OCI-LY1 (cell line): Measurements from ENCODE around the gene IFT52.

ENCODE experiments used
- H2AFZ ChIP-seq: fragments of 200-600 bp; sonication (generic), shearing (Covaris generic); 2 replicates; pipeline ENCODE4 v1.6.0; 2014; ENCODE audit warnings: antibody characterized with exemption, mild to moderate bottlenecking, low read length
- H3F3A ChIP-seq: fragments of 200-600 bp; sonication (generic), shearing (Covaris generic); 2 replicates; pipeline ENCODE4 v1.6.0; 2014; ENCODE audit warnings: mild to moderate bottlenecking, antibody characterized with exemption, low read length, moderate library complexity; ENCODE audit not compliant: insufficient read depth
- H3K27ac ChIP-seq: fragments of 200-600 bp; sonication (generic); 2 replicates; pipeline ENCODE4 v1.5.1; 2014; ENCODE audit warnings: low read length, mixed run types, mild to moderate bottlenecking, low read depth; ENCODE audit not compliant: poor library complexity, severe bottlenecking
- H3K27me3 ChIP-seq: fragments of 200-600 bp; sonication (generic); 2 replicates; pipeline ENCODE4 v1.6.0; 2014; ENCODE audit warnings: antibody characterized with exemption, mild to moderate bottlenecking, low read length, moderate library complexity; ENCODE audit not compliant: insufficient read depth
- H3K36me3 ChIP-seq: fragments of 200-600 bp; sonication (generic); 2 replicates; pipeline ENCODE4 v1.6.1; 2014; ENCODE audit warnings: mild to moderate bottlenecking, antibody characterized with exemption, low read length, moderate library complexity, mixed read lengths; ENCODE audit not compliant: insufficient read depth
- H3K4me1 ChIP-seq: fragments of 200-600 bp; sonication (generic); 2 replicates; pipeline ENCODE4 v1.5.1; 2014; ENCODE audit warnings: mild to moderate bottlenecking, low read length, moderate library complexity; ENCODE audit not compliant: insufficient read depth, severe bottlenecking
- H3K4me2 ChIP-seq: fragments of 200-600 bp; sonication (generic), shearing (Covaris generic); 2 replicates; pipeline ENCODE4 v1.6.1; 2014; ENCODE audit warnings: low read length
- H3K4me3 ChIP-seq: fragments of 200-600 bp; sonication (generic); 2 replicates; pipeline ENCODE4 v1.5.1; 2014; ENCODE audit warnings: low read length, low read depth, mild to moderate bottlenecking, mixed read lengths; ENCODE audit not compliant: poor library complexity, severe bottlenecking
- H3K79me2 ChIP-seq: fragments of 200-600 bp; shearing (Covaris generic); 2 replicates; pipeline ENCODE4 v1.6.1; 2016; ENCODE audit warnings: mixed run types, low read length, mixed read lengths; ENCODE audit not compliant: insufficient read depth
- H3K9ac ChIP-seq: fragments of 200-600 bp; sonication (generic), shearing (Covaris generic); 2 replicates; pipeline ENCODE4 v1.6.1; 2014; ENCODE audit warnings: mild to moderate bottlenecking, low read length, mixed read lengths
- H3K9me2 ChIP-seq: fragments of 200-600 bp; sonication (generic), shearing (Covaris generic); 2 replicates; pipeline ENCODE4 v1.6.1; 2014; ENCODE audit warnings: low read depth, mild to moderate bottlenecking, low read length, mixed read lengths
- H3K9me3 ChIP-seq: fragments of 200-600 bp; shearing (Covaris generic); 2 replicates; pipeline ENCODE4 v1.6.1; 2014; ENCODE audit warnings: low read length, mixed read lengths
- H4K20me1 ChIP-seq: fragments of 200-600 bp; sonication (generic), shearing (Covaris generic); 2 replicates; pipeline ENCODE4 v1.6.0; 2016; ENCODE audit warnings: mild to moderate bottlenecking, low read length; ENCODE audit not compliant: insufficient read depth
- EZH2 ChIP-seq: fragments of 200-600 bp; sonication (generic), shearing (Covaris generic); IDR thresholded peaks from 2 replicates; pipeline ENCODE4 v1.8.0; 2017; ENCODE audit warnings: borderline replicate concordance, mixed run types, mild to moderate bottlenecking, antibody characterized with exemption, low read length, moderate library complexity, mixed read lengths
- TF ChIP-seq, protein P1 (sequence below): fragments of 200-600 bp; sonication (generic), shearing (Covaris generic); IDR thresholded peaks from 2 replicates; pipeline ENCODE4 v1.5.1; 2017; ENCODE audit warnings: mild to moderate bottlenecking, antibody characterized with exemption, low read length, moderate library complexity, mixed read lengths

Gene IFT52

GRCh38 chr20:43569282-43569681 is 21.5 kb upstream of the IFT52 start:
- Histone ChIP-seq H3K4me1 (no peaks in the 10 kb centered on the region), H3K4me3 (no peak overlapping the region), H3K4me2 (no peak overlapping the region), H3K79me2 (no peaks in the 10 kb centered on the region), H3K9ac (no peak overlapping the region), H3K9me3 (no peaks in the 10 kb centered on the region), H3K27me3 (no peaks in the 10 kb centered on the region), H3K9me2 (no peaks in the 10 kb centered on the region), H3K36me3 (no peaks in the 10 kb centered on the region), H2AFZ (no peak overlapping the region), H3K27ac (no peak overlapping the region), H4K20me1 (no peaks in the 10 kb centered on the region), H3F3A (no peaks in the 10 kb centered on the region)
- TF ChIP-seq, protein P1, sequence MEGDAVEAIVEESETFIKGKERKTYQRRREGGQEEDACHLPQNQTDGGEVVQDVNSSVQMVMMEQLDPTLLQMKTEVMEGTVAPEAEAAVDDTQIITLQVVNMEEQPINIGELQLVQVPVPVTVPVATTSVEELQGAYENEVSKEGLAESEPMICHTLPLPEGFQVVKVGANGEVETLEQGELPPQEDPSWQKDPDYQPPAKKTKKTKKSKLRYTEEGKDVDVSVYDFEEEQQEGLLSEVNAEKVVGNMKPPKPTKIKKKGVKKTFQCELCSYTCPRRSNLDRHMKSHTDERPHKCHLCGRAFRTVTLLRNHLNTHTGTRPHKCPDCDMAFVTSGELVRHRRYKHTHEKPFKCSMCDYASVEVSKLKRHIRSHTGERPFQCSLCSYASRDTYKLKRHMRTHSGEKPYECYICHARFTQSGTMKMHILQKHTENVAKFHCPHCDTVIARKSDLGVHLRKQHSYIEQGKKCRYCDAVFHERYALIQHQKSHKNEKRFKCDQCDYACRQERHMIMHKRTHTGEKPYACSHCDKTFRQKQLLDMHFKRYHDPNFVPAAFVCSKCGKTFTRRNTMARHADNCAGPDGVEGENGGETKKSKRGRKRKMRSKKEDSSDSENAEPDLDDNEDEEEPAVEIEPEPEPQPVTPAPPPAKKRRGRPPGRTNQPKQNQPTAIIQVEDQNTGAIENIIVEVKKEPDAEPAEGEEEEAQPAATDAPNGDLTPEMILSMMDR = no peak
- TF ChIP-seq EZH2 = no peak

DNA sequence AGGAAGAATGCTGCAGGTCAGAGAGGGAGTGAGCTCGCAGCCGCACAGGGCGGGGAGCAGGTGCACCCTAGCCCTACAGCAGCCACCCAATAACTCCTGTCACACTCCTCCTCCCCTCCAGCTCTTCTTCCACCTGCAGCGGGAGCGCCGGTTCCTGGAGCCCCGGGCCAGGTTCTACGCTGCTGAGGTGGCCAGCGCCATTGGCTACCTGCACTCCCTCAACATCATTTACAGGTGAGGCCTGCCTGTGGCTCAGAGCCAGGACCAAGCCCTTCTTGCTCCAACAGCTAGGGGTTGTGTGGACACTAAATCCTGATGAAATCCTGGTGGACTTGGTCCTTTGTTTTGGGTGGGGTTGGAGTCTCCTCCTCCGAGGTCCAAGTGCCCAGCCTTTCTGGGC is 20.2 kb upstream of the IFT52 start:
- Histone ChIP-seq H3K9ac (no peak overlapping the region), H3K27me3 (no peaks in the 10 kb centered on the region), H4K20me1 (no peaks in the 10 kb centered on the region), H3K79me2 (no peaks in the 10 kb centered on the region), H3K4me2 (no peak overlapping the region), H3K4me3 (no peak overlapping the region), H3K4me1 (no peaks in the 10 kb centered on the region), H3F3A (no peaks in the 10 kb centered on the region), H3K9me2 (no peaks in the 10 kb centered on the region), H3K27ac (no peak overlapping the region), H2AFZ (no peak overlapping the region), H3K36me3 (no peaks in the 10 kb centered on the region), H3K9me3 (no peaks in the 10 kb centered on the region)
- TF ChIP-seq, protein P1 = no peak
- TF ChIP-seq EZH2 = no peak

DNA sequence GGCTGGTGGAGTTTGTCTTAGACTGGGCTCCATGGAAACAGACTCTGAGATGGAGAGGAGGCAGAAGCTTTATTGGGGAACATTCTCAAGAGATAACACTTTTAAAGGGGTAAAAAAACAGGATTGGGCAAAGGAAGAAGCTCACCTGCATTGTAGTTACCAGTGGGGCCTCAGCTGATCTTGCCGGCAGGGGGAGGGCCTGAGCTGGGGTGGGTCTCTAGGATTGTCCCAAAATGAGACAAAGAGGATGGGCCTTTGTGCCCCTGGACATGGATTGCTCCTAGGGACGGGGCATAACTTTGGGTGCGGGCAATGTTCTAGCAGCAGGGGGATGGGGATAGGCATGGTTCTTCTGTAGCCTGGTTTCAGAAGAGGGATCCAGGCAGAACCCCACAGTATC is 19.4 kb upstream of the IFT52 start:
- no peak for TF ChIP-seq EZH2
- TF ChIP-seq, protein P1 = peak; percentile 64
- Histone ChIP-seq H3K27ac (no peak overlapping the region), H3K79me2 (no peaks in the 10 kb centered on the region), H4K20me1 (no peaks in the 10 kb centered on the region), H3K27me3 (no peaks in the 10 kb centered on the region), H3K9me3 (no peaks in the 10 kb centered on the region), H3K9ac (no peak overlapping the region), H3K4me2 (no peak overlapping the region), H3F3A (no peaks in the 10 kb centered on the region), H3K4me3 (no peak overlapping the region), H3K9me2 (no peaks in the 10 kb centered on the region), H3K36me3 (no peaks in the 10 kb centered on the region), H2AFZ (no peak overlapping the region), H3K4me1 (no peaks in the 10 kb centered on the region)
